Astrocyte (in vitro differentiated cells and primary cell): ENCODE results near the gene TTL. TPM values are rescaled to one million over a fixed set of nuclear protein-coding genes. Genes with fewer than 3 reads are reported as not detected.

Experiments used
- DNase-seq: peaks from one replicate; pipeline ENCODE4 v3.0.0-alpha.2; 2010; ENCODE audit warnings: low read depth
- FAIRE-seq: peaks from 2 replicates; lab custom pipeline; 2011; peaks lifted over from hg19 to GRCh38; lab: Jason Lieb, UNC
- H2AFZ ChIP-seq: 2 replicates; pipeline ENCODE4 v1.6.0; 2012; ENCODE audit warnings: low read depth, low read length, inconsistent platforms
- H3K27ac ChIP-seq: 2 replicates; pipeline ENCODE4 v1.5.1; 2011; ENCODE audit warnings: low read depth, low read length, inconsistent platforms
- H3K27me3 ChIP-seq: 2 replicates; pipeline ENCODE4 v1.6.0; 2011; ENCODE audit warnings: low read length, inconsistent platforms; ENCODE audit not compliant: insufficient read depth
- H3K36me3 ChIP-seq: 2 replicates; pipeline ENCODE4 v1.5.1; 2011; ENCODE audit warnings: low read length, inconsistent platforms; ENCODE audit not compliant: insufficient read depth
- H3K4me1 ChIP-seq: 2 replicates; pipeline ENCODE4 v1.5.1; 2011; ENCODE audit warnings: low read length, inconsistent platforms; ENCODE audit not compliant: insufficient read depth
- H3K4me2 ChIP-seq: 2 replicates; pipeline ENCODE4 v1.6.0; 2012; ENCODE audit warnings: low read length, inconsistent platforms
- H3K4me3 ChIP-seq: 2 replicates; pipeline ENCODE4 v1.5.1; 2011; ENCODE audit warnings: low read depth, mild to moderate bottlenecking, low read length, inconsistent platforms; ENCODE audit not compliant: insufficient read depth
- H3K79me2 ChIP-seq: 2 replicates; pipeline ENCODE4 v1.6.0; 2012; ENCODE audit warnings: mild to moderate bottlenecking, low read length, inconsistent platforms; ENCODE audit not compliant: insufficient read depth
- H3K9ac ChIP-seq: 2 replicates; pipeline ENCODE4 v1.6.0; 2012; ENCODE audit warnings: mild to moderate bottlenecking, low read length, inconsistent platforms
- H3K9me3 ChIP-seq: 2 replicates; pipeline ENCODE4 v1.5.1; 2012; ENCODE audit warnings: low read depth, mild to moderate bottlenecking, low read length, inconsistent platforms; ENCODE audit not compliant: insufficient read depth
- H4K20me1 ChIP-seq: 2 replicates; pipeline ENCODE4 v1.6.0; 2012; ENCODE audit warnings: low read length, inconsistent platforms; ENCODE audit not compliant: insufficient read depth
- H3K27ac Mint-ChIP-seq: one replicate; pipeline ENCODE4 v1.8.0; 2021; ENCODE audit warnings: mild to moderate bottlenecking, mixed read lengths; ENCODE audit not compliant: unreplicated experiment
- H3K27me3 Mint-ChIP-seq: one replicate; pipeline ENCODE4 v1.8.0; 2021; ENCODE audit warnings: low read depth, mixed read lengths; ENCODE audit not compliant: unreplicated experiment
- H3K36me3 Mint-ChIP-seq: one replicate; pipeline ENCODE4 v1.8.0; 2021; ENCODE audit warnings: low read depth, mixed read lengths; ENCODE audit not compliant: unreplicated experiment
- H3K4me1 Mint-ChIP-seq: one replicate; pipeline ENCODE4 v1.8.0; 2021; ENCODE audit warnings: low read depth, mixed read lengths; ENCODE audit not compliant: unreplicated experiment
- H3K4me3 Mint-ChIP-seq: one replicate; pipeline ENCODE4 v1.8.0; 2021; ENCODE audit warnings: mild to moderate bottlenecking, moderate library complexity, mixed read lengths; ENCODE audit not compliant: unreplicated experiment
- H3K9me3 Mint-ChIP-seq: one replicate; pipeline ENCODE4 v1.8.0; 2021; ENCODE audit warnings: mild to moderate bottlenecking, mixed read lengths; ENCODE audit not compliant: unreplicated experiment
- CTCF ChIP-seq: IDR thresholded peaks from 2 replicates; pipeline ENCODE4 v1.5.1; 2011; ENCODE audit warnings: low read depth, mild to moderate bottlenecking, inconsistent platforms, low read length, moderate library complexity; ENCODE audit not compliant: insufficient read depth
- EZH2 ChIP-seq: IDR thresholded peaks from 2 replicates; pipeline ENCODE4 v1.6.1; 2012; ENCODE audit warnings: mild to moderate bottlenecking, low read length, inconsistent platforms; ENCODE audit not compliant: insufficient read depth
- total RNA-seq: library from RNA; stranded (reverse); gene quantifications from 2 replicates; pipeline ENCODE4 v1.2.1, GENCODE V29; 2021

The TTL gene
- total RNA-seq, 1 donor from 2014 or later: 58.1 TPM

DNA sequence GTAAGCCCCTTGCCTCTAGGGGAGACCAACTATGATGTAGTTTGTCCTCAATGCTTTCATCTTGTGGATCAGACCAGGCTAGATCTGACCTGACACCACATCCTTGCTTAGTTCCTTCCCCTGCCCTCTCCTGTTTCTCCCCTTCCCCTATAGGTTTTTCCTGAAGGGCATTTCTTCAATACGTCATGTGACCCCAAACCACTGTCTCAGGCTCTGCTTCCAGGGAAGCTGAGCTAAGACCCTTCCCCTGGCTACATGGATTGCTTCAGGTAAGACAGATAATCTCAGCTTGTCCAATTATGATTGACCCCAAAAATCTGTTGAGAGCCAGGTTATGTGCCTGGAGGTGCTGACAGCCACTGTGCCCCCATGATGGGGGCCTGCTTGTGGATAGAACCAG, 22.6 kb upstream of the TTL start:
- H2AFZ ChIP-seq: no peak overlapping the region

DNA sequence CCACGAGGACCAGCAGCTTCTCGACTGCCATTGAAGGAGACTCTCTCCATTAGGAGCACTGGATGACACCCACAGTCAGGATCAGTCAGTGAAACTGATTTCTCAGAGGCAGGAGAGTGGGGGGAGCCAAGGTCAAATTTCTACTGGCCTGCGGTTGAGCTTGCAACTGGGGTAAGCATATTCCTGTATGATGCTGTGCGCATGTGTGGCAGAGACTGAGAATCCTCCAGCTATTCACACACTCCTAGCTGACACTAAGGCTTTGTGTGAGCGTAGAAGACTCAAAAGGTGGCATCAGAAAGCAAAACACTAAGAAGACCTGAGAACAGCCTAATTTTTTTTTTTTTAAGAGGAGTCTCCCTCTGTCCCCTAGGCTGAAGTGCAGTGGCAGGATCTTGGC, 19.8 kb upstream of the TTL start:
- FAIRE-seq (no peak), DNase-seq (no peak)
- no peak overlapping the region for H3K4me3 ChIP-seq
- no peaks in the 10 kb centered on the region for H3K4me1 Mint-ChIP-seq
- H3K9ac ChIP-seq: no peak overlapping the region
- no peaks in the 10 kb centered on the region for H3K79me2 ChIP-seq
- H3K4me3 Mint-ChIP-seq: no peak overlapping the region
- peaks cover 2% of the 10 kb centered on the region for H3K27me3 ChIP-seq
- H3K27ac Mint-ChIP-seq: no peak overlapping the region
- no peaks in the 10 kb centered on the region for H4K20me1 ChIP-seq
- no peak overlapping the region for H3K4me2 ChIP-seq
- H3K27me3 Mint-ChIP-seq: peaks cover 5% of the 10 kb centered on the region
- H3K9me3 Mint-ChIP-seq: peaks cover 2% of the 10 kb centered on the region
- no peak overlapping the region for H3K27ac ChIP-seq
- no peaks in the 10 kb centered on the region for H3K4me1 ChIP-seq
- TF ChIP-seq EZH2 (no peak), CTCF (no peak)
- H3K9me3 ChIP-seq: no peaks in the 10 kb centered on the region
- no peaks in the 10 kb centered on the region for H3K36me3 Mint-ChIP-seq
- H3K36me3 ChIP-seq: no peaks in the 10 kb centered on the region
- no peak overlapping the region for H2AFZ ChIP-seq

More for the DNA sequence above, 22.6 kb upstream of the TTL start:
- H3K27ac ChIP-seq: no peak overlapping the region
- H3K9me3 Mint-ChIP-seq: peaks cover 5% of the 10 kb centered on the region
- H4K20me1 ChIP-seq: no peaks in the 10 kb centered on the region
- no peaks in the 10 kb centered on the region for H3K4me1 ChIP-seq
- TF ChIP-seq CTCF: no peak
- no peak for TF ChIP-seq EZH2
- H3K36me3 ChIP-seq: no peaks in the 10 kb centered on the region
- no peak overlapping the region for H3K4me3 Mint-ChIP-seq
- H3K4me1 Mint-ChIP-seq: no peaks in the 10 kb centered on the region
- H3K9me3 ChIP-seq: no peaks in the 10 kb centered on the region
- FAIRE-seq (no peak), DNase-seq (no peak)
- no peak overlapping the region for H3K4me2 ChIP-seq
- peaks cover 15% of the 10 kb centered on the region for H3K27me3 Mint-ChIP-seq
- H3K36me3 Mint-ChIP-seq: no peaks in the 10 kb centered on the region
- no peaks in the 10 kb centered on the region for H3K79me2 ChIP-seq
- H3K4me3 ChIP-seq: no peak overlapping the region
- H3K27me3 ChIP-seq: peaks cover 2% of the 10 kb centered on the region
- H3K27ac Mint-ChIP-seq: no peak overlapping the region
- no peak overlapping the region for H3K9ac ChIP-seq

- no peak overlapping the region for H2AFZ ChIP-seq
- H3K9me3 ChIP-seq: no peaks in the 10 kb centered on the region
- H3K27ac ChIP-seq: no peak overlapping the region
- TF ChIP-seq CTCF (no peak), EZH2 (no peak)
- H3K4me1 ChIP-seq: no peaks in the 10 kb centered on the region
- no peak for DNase-seq
- peaks cover 2% of the 10 kb centered on the region for H3K27me3 Mint-ChIP-seq
- H3K4me3 ChIP-seq: no peak overlapping the region
- H3K9me3 Mint-ChIP-seq: peaks cover 2% of the 10 kb centered on the region
- H3K4me3 Mint-ChIP-seq: no peak overlapping the region
- no peak for FAIRE-seq
- H3K27ac Mint-ChIP-seq: no peak overlapping the region
- no peaks in the 10 kb centered on the region for H3K36me3 Mint-ChIP-seq
- no peak overlapping the region for H3K4me2 ChIP-seq
- H3K4me1 Mint-ChIP-seq: no peaks in the 10 kb centered on the region
- H4K20me1 ChIP-seq: no peaks in the 10 kb centered on the region
- H3K36me3 ChIP-seq: no peaks in the 10 kb centered on the region
- no peaks in the 10 kb centered on the region for H3K79me2 ChIP-seq
- peaks cover 2% of the 10 kb centered on the region for H3K27me3 ChIP-seq
- no peak overlapping the region for H3K9ac ChIP-seq
Observed at GRCh38 chr2:112463256-112463655, 18.7 kb upstream of the TTL start.
